ENCODE results near the gene APCDD1. TPM values are rescaled to one million over a fixed set of nuclear protein-coding genes. Genes with fewer than 3 reads are reported as not detected.

APCDD1 gene
- polyA plus RNA-seq (2013), result 0.26 TPM

DNA sequence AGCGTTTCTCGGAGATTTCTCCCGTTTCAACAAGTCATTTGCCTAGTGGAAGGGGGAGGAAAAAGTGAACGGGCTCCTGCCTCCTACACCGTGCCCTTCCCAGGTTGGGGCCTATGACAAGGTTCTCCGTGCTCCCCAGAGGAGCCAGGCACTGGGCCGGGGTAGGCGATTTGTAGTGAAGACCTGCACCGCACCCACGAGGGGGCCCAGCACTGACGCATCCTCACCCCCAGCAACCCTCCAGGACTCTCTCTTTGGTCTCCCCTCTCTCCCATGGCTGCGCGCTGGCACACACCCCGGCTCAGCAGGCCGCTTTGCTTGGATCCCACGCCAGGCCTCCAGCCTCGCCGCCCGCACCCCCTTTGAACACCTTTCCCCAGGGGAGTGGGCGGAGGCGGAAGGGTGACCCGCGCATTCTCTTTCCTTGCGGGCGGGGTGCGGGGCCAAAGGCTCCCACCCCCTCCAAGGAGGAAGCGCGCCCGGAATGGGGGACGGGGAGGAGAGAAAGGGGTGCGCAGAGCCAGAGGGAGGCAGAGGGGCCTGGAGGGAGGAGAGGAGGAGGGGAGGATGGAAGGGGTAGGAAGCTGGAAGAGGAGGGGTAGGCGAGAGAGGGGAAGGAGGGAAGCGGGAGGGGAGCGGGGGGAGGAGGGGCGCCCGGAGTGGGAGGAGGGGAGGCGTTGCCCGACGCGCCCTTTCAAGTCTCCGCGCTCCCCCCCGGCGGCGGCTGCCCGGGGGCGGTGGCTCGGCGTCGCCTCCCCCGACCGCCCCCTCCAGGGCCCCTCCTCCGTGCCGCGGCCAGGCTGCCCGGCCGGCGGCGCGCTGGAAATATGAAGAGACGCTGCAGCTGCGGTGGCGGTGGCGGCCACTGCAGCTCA is at the start of gene APCDD1:
Gene APCDD1, plus strand, starts transcription at position 830 of the 875 bp plus-strand sequence. CDS start 347 bp downstream, outside the sequence.
- Histone ChIP-seq H3K36me3 (ENCODE audit: control insufficient read depth in 4 of 4, insufficient read depth in 4 of 4, low read length in 3 of 4) (no peaks in the 10 kb centered on the region), H3K4me3 (ENCODE audit: control insufficient read depth in 1 of 7, extremely low read depth in 1 of 7, insufficient read depth in 4 of 7, low read depth in 2 of 7, low read length in 6 of 7) (peak within 1 kb of the TSS in 6 of 7 experiments; percentile 41 to 72 (median 64)), H3K4me1 (ENCODE audit: control extremely low read depth in 1 of 4, control insufficient read depth in 4 of 4, insufficient read depth in 4 of 4, low read length in 3 of 4) (peaks cover 0 to 13% (median 10%) of the 10 kb centered on the region in 4 experiments), H3K27me3 (replicated peaks in 2 of 5; ENCODE audit: control insufficient read depth in 4 of 5, insufficient read depth in 5 of 5, low read length in 4 of 5) (peaks cover 9 to 63% (median 46%) of the 10 kb centered on the region in 5 experiments), H3K9me3 (ENCODE audit: control extremely low read depth in 1 of 5, control insufficient read depth in 4 of 5, insufficient read depth in 2 of 5, low read depth in 1 of 5, low read length in 4 of 5) (no peaks in the 10 kb centered on the region), H3K27ac (ENCODE audit: insufficient read depth in 1 of 2, low read depth in 1 of 2, low read length in 2 of 2, poor library complexity in 1 of 2, severe bottlenecking in 2 of 2) (no peak within 1 kb of the TSS)
- ChIA-PET POLR2A (no interaction called here), CTCF (no interaction called here)
- peak; percentile 14 to 60 (median 44) for DNase-seq
- 42% methylated on average over 49 of the region's 64 CpGs for WGBS (ENCODE audit: insufficient coverage)

- peaks cover 0 to 13% (median 10%) of the 10 kb centered on the region in 4 experiments for H3K4me1 ChIP-seq (ENCODE audit: control extremely low read depth in 1 of 4, control insufficient read depth in 4 of 4, insufficient read depth in 4 of 4, low read length in 3 of 4)
- WGBS (ENCODE audit: insufficient coverage), result 97% methylated on average over 6 of the region's 10 CpGs
- no peaks in the 10 kb centered on the region for H3K27me3 ChIP-seq (replicated peaks in 2 of 5; ENCODE audit: control insufficient read depth in 4 of 5, insufficient read depth in 5 of 5, low read length in 4 of 5)
- POLR2A ChIA-PET, result no interaction called here
- H3K9me3 ChIP-seq (ENCODE audit: control extremely low read depth in 1 of 5, control insufficient read depth in 4 of 5, insufficient read depth in 2 of 5, low read depth in 1 of 5, low read length in 4 of 5), result no peaks in the 10 kb centered on the region
- H3K4me3 ChIP-seq (ENCODE audit: control insufficient read depth in 1 of 7, extremely low read depth in 1 of 7, insufficient read depth in 4 of 7, low read depth in 2 of 7, low read length in 6 of 7), result no peak overlapping the region
- H3K27ac ChIP-seq (ENCODE audit: insufficient read depth in 1 of 2, low read depth in 1 of 2, low read length in 2 of 2, poor library complexity in 1 of 2, severe bottlenecking in 2 of 2), result no peak overlapping the region
- H3K36me3 ChIP-seq (ENCODE audit: control insufficient read depth in 4 of 4, insufficient read depth in 4 of 4, low read length in 3 of 4), result no peaks in the 10 kb centered on the region
- DNase-seq, result no peak
- CTCF ChIA-PET, result no interaction called here
Measured at GRCh38 chr18:10405014-10405493, 49.4 kb upstream of the APCDD1 start.

- Histone ChIP-seq H3K27ac (ENCODE audit: insufficient read depth in 1 of 2, low read depth in 1 of 2, low read length in 2 of 2, poor library complexity in 1 of 2, severe bottlenecking in 2 of 2) (no peak overlapping the region), H3K36me3 (ENCODE audit: control insufficient read depth in 4 of 4, insufficient read depth in 4 of 4, low read length in 3 of 4) (no peaks in the 10 kb centered on the region), H3K27me3 (replicated peaks in 2 of 5; ENCODE audit: control insufficient read depth in 4 of 5, insufficient read depth in 5 of 5, low read length in 4 of 5) (no peaks in the 10 kb centered on the region), H3K4me3 (ENCODE audit: control insufficient read depth in 1 of 7, extremely low read depth in 1 of 7, insufficient read depth in 4 of 7, low read depth in 2 of 7, low read length in 6 of 7) (no peak overlapping the region), H3K4me1 (ENCODE audit: control extremely low read depth in 1 of 4, control insufficient read depth in 4 of 4, insufficient read depth in 4 of 4, low read length in 3 of 4) (peaks cover 0 to 13% (median 10%) of the 10 kb centered on the region in 4 experiments), H3K9me3 (ENCODE audit: control extremely low read depth in 1 of 5, control insufficient read depth in 4 of 5, insufficient read depth in 2 of 5, low read depth in 1 of 5, low read length in 4 of 5) (no peaks in the 10 kb centered on the region)
- DNase-seq, result no peak
- ChIA-PET CTCF (interaction anchor here (1.0 to 1.8 kb wide), 3 partner anchors 10 to 32 kb away, joined by 3 read pairs; no protein-coding TSS in a partner anchor), POLR2A (no interaction called here)
- 61% methylated on average over 11 of the region's 16 CpGs for WGBS (ENCODE audit: insufficient coverage)
Measured at GRCh38 chr18:10405816-10406663, 48.4 kb upstream of the APCDD1 start.

GRCh38 chr18:10408131-10408530 is 46.3 kb upstream of the APCDD1 start:
- no peak for DNase-seq
- Histone ChIP-seq H3K9me3 (ENCODE audit: control extremely low read depth in 1 of 5, control insufficient read depth in 4 of 5, insufficient read depth in 2 of 5, low read depth in 1 of 5, low read length in 4 of 5) (no peaks in the 10 kb centered on the region), H3K36me3 (ENCODE audit: control insufficient read depth in 4 of 4, insufficient read depth in 4 of 4, low read length in 3 of 4) (no peaks in the 10 kb centered on the region), H3K27ac (ENCODE audit: insufficient read depth in 1 of 2, low read depth in 1 of 2, low read length in 2 of 2, poor library complexity in 1 of 2, severe bottlenecking in 2 of 2) (no peak overlapping the region), H3K27me3 (replicated peaks in 2 of 5; ENCODE audit: control insufficient read depth in 4 of 5, insufficient read depth in 5 of 5, low read length in 4 of 5) (no peaks in the 10 kb centered on the region), H3K4me3 (ENCODE audit: control insufficient read depth in 1 of 7, extremely low read depth in 1 of 7, insufficient read depth in 4 of 7, low read depth in 2 of 7, low read length in 6 of 7) (no peak overlapping the region), H3K4me1 (ENCODE audit: control extremely low read depth in 1 of 4, control insufficient read depth in 4 of 4, insufficient read depth in 4 of 4, low read length in 3 of 4) (peaks cover 0 to 2% (median 0%) of the 10 kb centered on the region in 4 experiments)
- 97% methylated on average over 7 of the region's 7 CpGs for WGBS (ENCODE audit: insufficient coverage)
- POLR2A ChIA-PET, result no interaction called here
- CTCF ChIA-PET, result no interaction called here

DNA sequence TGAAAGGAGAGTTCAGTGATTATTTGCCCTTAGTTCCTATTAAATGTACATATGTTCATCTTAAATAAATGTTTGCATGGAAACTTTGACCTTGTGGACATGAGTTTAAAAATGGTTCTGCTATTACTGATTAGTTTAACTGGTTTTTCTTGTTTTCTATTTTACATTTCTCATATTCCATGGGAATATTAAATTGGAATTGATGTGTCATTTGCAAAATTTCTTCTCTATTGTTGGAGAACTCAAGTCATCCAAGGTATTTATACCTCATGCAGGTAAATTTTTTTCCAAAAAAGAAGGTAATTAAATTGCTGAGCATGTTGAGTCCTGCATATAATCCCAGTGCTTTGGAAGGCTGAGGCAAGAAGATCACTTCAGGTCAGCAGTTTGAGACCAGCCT is 45.4 kb upstream of the APCDD1 start:
- Histone ChIP-seq H3K4me3 (ENCODE audit: control insufficient read depth in 1 of 7, extremely low read depth in 1 of 7, insufficient read depth in 4 of 7, low read depth in 2 of 7, low read length in 6 of 7) (no peak overlapping the region), H3K9me3 (ENCODE audit: control extremely low read depth in 1 of 5, control insufficient read depth in 4 of 5, insufficient read depth in 2 of 5, low read depth in 1 of 5, low read length in 4 of 5) (no peaks in the 10 kb centered on the region), H3K36me3 (ENCODE audit: control insufficient read depth in 4 of 4, insufficient read depth in 4 of 4, low read length in 3 of 4) (no peaks in the 10 kb centered on the region), H3K27me3 (replicated peaks in 2 of 5; ENCODE audit: control insufficient read depth in 4 of 5, insufficient read depth in 5 of 5, low read length in 4 of 5) (no peaks in the 10 kb centered on the region), H3K27ac (ENCODE audit: insufficient read depth in 1 of 2, low read depth in 1 of 2, low read length in 2 of 2, poor library complexity in 1 of 2, severe bottlenecking in 2 of 2) (no peak overlapping the region), H3K4me1 (ENCODE audit: control extremely low read depth in 1 of 4, control insufficient read depth in 4 of 4, insufficient read depth in 4 of 4, low read length in 3 of 4) (peaks cover 0 to 6% (median 1%) of the 10 kb centered on the region in 4 experiments)
- CTCF ChIA-PET, result no interaction called here
- DNase-seq, result no peak
- POLR2A ChIA-PET, result no interaction called here

- no peaks in the 10 kb centered on the region for H3K9me3 ChIP-seq (ENCODE audit: control extremely low read depth in 1 of 5, control insufficient read depth in 4 of 5, insufficient read depth in 2 of 5, low read depth in 1 of 5, low read length in 4 of 5)
- POLR2A ChIA-PET, result no interaction called here
- WGBS (ENCODE audit: insufficient coverage), result 89% methylated on average over 10 of the region's 11 CpGs
- no peak overlapping the region for H3K4me3 ChIP-seq (ENCODE audit: control insufficient read depth in 1 of 7, extremely low read depth in 1 of 7, insufficient read depth in 4 of 7, low read depth in 2 of 7, low read length in 6 of 7)
- no peak for DNase-seq
- no peaks in the 10 kb centered on the region for H3K36me3 ChIP-seq (ENCODE audit: control insufficient read depth in 4 of 4, insufficient read depth in 4 of 4, low read length in 3 of 4)
- peaks cover 0 to 6% (median 1%) of the 10 kb centered on the region in 4 experiments for H3K4me1 ChIP-seq (ENCODE audit: control extremely low read depth in 1 of 4, control insufficient read depth in 4 of 4, insufficient read depth in 4 of 4, low read length in 3 of 4)
- CTCF ChIA-PET, result no interaction called here
- no peak overlapping the region for H3K27ac ChIP-seq (ENCODE audit: insufficient read depth in 1 of 2, low read depth in 1 of 2, low read length in 2 of 2, poor library complexity in 1 of 2, severe bottlenecking in 2 of 2)
- H3K27me3 ChIP-seq (replicated peaks in 2 of 5; ENCODE audit: control insufficient read depth in 4 of 5, insufficient read depth in 5 of 5, low read length in 4 of 5), result no peaks in the 10 kb centered on the region
Measured at GRCh38 chr18:10410472-10411308, 43.7 kb upstream of the APCDD1 start.
